Spinal cord (tissue), 10 donors: ENCODE data around the gene RASL11A. TPM values are rescaled to one million over a fixed set of nuclear protein-coding genes. Genes with fewer than 3 reads are reported as not detected.
"Not testable (repeated sequence)": the region's sequence is repeated elsewhere in the genome, so short reads cannot be mapped to it uniquely, and the experiment has no call there.

ENCODE experiments used
- DNase-seq, 6 donors: peaks; one replicate each; pipeline versions ENCODE4 v3.0.0 to v3.0.0-alpha.2; 2013 to 2015; ENCODE audit warnings: low spot score in 6 of 6, low read depth in 4 of 6
- H3K27ac ChIP-seq: one replicate; pipeline ENCODE4 v1.5.1; 2013; ENCODE audit warnings: low read depth, low read length, control low read depth
- H3K27me3 ChIP-seq: one replicate; pipeline ENCODE4 v1.6.1; 2013; ENCODE audit warnings: low read length; ENCODE audit not compliant: control insufficient read depth, insufficient read depth
- H3K36me3 ChIP-seq: one replicate; pipeline ENCODE4 v1.6.1; 2013; ENCODE audit warnings: low read length; ENCODE audit not compliant: control insufficient read depth, insufficient read depth
- H3K4me1 ChIP-seq: one replicate; pipeline ENCODE4 v1.6.1; 2013; ENCODE audit warnings: low read length; ENCODE audit not compliant: control insufficient read depth, insufficient read depth
- H3K4me3 ChIP-seq: one replicate; pipeline ENCODE4 v1.5.1; 2013; ENCODE audit warnings: low read depth, low read length, control low read depth
- H3K9me3 ChIP-seq: one replicate; pipeline ENCODE4 v1.6.1; 2013; ENCODE audit warnings: low read length; ENCODE audit not compliant: control insufficient read depth, insufficient read depth
- WGBS: methylation state at CpG from one replicate; pipeline ENCODE4 v1.1.5; 2013; ENCODE audit warnings: missing lambda C conversion rate; ENCODE audit not compliant: insufficient coverage; 5-methylcytosine and 5-hydroxymethylcytosine counted together
- polyA plus RNA-seq, 2 donors: library from polyadenylated mRNA; unstranded; fragments of 120-200 nt; gene quantifications; one replicate each; pipeline ENCODE4 v1.2.1, GENCODE V29; 2013; ENCODE audit not compliant: insufficient read length in 2 of 2
- total RNA-seq, 2 donors: library from RNA; depleted of rRNA in 1 of 2; stranded (reverse); fragments of 120-200 nt in 1 of 2; fragments of >200 nt in 1 of 2; gene quantifications; one replicate each; pipeline versions ENCODE4 v1.2.3 to v1.2.4, GENCODE V29; 2013 to 2014
- donor health status: healthy.

Gene RASL11A
- total and polyA plus RNA-seq, 4 donors = 6.4 to 13.6 (median 7.3) TPM

DNA sequence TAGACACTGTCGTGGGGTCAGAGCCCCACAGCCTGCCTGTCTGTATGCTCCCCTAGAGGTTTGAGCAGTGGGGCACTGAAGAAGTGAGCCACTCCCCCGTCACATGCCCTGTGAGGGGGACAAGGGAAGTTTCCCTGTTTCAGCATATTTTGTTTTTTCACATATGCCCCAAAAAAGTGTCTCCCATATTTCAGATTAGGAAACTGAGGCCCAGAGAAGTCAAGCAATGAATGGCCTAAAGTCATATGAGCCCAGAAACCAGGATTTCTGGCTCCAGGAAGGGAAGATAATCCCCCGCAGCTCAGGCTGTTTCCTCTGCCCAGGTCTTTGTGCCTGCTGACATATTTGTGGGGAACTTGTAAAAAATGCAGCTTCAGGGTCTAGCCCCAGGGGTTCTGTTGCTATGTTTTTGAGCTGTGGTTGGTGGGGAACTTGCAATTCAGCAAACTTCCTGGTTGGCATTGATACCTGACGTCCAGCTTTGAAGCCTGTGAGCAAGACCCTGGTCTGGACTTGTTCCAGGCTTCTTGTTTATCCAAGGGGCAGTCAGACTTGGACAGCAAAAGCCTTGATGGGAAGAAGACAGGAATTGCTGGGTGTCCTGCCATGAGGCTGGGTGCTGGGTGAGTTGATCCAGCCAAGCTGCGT is 9.5 kb downstream of the RASL11A start:
- no peaks in the 10 kb centered on the region for H3K27me3 ChIP-seq
- DNase-seq = peak in 1 of 6 donors; percentile 58
- peaks cover 14% of the 10 kb centered on the region for H3K4me1 ChIP-seq
- no peaks in the 10 kb centered on the region for H3K36me3 ChIP-seq
- WGBS = 42% methylated on average over 3 of the region's 5 CpGs
- no peaks in the 10 kb centered on the region for H3K9me3 ChIP-seq
- H3K4me3 ChIP-seq = no peak overlapping the region
- H3K27ac ChIP-seq = no peak overlapping the region

DNA sequence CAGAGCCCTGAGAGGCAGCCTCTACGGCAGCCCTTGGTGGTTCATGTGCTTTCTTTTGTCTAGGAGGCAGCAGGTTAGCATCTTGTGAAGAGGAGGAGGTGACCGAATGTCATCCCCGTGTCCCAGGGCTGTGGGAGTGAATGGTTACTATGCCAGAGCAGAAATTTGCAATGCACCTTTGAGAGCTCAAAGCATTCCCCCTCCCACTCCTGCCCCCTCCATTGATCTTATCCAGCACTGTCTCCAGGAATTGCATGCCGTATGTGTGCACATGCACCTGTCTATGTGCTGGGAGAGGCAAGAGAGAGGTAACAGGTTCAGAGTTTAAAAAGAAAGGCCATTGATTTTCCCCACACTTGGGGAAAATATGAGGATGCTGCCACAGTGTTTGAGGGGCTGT is 10.2 kb downstream of the RASL11A start:
- Histone ChIP-seq H3K4me1 (peaks cover 18% of the 10 kb centered on the region), H3K36me3 (no peaks in the 10 kb centered on the region), H3K9me3 (no peaks in the 10 kb centered on the region), H3K4me3 (no peak overlapping the region), H3K27ac (no peak overlapping the region), H3K27me3 (no peaks in the 10 kb centered on the region)
- 100% methylated on average over 1 of the region's 4 CpGs for WGBS
- no peak for DNase-seq

DNA sequence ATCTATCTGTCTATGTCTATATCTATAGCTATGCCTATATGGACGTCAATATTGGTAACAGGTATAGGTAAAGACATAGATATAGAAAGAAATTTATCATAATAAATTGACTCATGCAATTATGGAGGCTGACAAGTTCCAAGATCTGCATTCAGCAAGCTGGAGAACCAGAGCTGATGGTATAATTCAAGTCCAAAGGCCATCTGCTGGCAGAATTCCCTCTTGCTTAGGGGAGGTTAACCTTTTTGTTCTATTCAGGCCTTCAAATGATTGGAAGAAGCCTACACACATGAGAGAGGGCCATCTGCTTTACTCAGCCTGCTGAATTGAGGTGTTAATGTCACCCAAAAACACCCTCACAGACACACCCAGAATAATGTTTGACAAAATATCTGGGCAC is 10.8 kb downstream of the RASL11A start:
- no peak overlapping the region for H3K27ac ChIP-seq
- DNase-seq = no peak
- peaks cover 18% of the 10 kb centered on the region for H3K4me1 ChIP-seq
- no peak overlapping the region for H3K4me3 ChIP-seq
- WGBS = no CpG with 5 or more reads among the region's 1 CpG
- no peaks in the 10 kb centered on the region for H3K36me3 ChIP-seq
- H3K9me3 ChIP-seq = no peaks in the 10 kb centered on the region
- H3K27me3 ChIP-seq = no peaks in the 10 kb centered on the region

DNA sequence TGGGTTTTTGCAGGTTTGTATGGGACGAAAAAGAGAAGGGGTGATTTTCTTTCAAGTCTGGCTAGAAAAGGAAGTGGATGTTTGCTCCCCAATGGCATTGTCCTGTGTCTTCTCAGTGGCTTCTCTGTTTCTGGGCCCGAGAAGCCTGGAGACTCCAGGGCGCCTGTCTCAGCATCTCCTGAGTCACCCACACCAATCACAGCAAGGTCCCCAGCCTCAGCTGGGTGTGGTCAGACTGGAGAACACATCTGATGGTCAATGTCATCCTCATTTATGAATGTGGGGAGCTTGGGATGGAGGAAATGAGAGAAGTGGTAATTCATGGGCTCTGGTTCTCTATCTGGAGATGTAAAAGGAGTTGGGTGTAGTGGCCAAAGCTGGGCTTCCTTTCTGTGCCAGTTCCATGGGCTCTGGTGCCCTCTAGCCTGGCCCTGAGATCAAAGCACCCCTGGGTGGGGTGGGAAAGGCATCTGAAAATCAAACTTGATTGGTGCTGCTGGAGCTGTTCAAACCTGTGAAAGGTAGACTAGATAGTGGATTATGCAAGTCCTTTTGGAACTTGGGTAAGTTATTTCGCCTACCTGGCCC is 13.4 kb downstream of the RASL11A start:
- DNase-seq = no peak
- 78% methylated on average over 3 of the region's 4 CpGs for WGBS
- H3K27ac ChIP-seq = no peak overlapping the region

DNA sequence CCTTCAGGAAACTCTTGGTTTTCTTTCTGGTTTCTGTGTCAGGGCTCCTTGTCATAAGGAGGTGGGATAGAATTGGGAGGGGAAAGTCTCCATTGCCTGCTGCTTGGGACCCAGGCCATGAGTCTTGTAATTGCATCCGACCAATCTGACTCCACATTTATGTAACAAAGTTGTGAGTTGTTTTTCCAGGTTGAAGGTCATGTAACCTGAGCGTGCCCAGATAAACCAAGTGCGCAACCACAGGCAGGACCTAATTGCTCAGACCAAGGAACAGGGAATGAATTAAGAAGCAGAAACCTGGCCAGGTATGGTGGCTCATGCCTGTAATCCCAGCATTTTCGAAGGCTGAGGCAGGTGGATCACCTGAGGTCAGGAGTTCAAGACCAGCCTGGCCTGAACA is 17.8 kb downstream of the RASL11A start:
- Histone ChIP-seq H3K27me3 (no peaks in the 10 kb centered on the region), H3K27ac (no peak overlapping the region), H3K36me3 (no peaks in the 10 kb centered on the region), H3K4me1 (peaks cover 12% of the 10 kb centered on the region), H3K4me3 (no peak overlapping the region), H3K9me3 (no peaks in the 10 kb centered on the region)
- WGBS = 100% methylated on average over 3 of the region's 4 CpGs
- DNase-seq = no peak

More for the DNA sequence above, 13.4 kb downstream of the RASL11A start:
- H3K9me3 ChIP-seq = no peaks in the 10 kb centered on the region
- no peaks in the 10 kb centered on the region for H3K27me3 ChIP-seq
- H3K4me3 ChIP-seq = no peak overlapping the region
- no peaks in the 10 kb centered on the region for H3K36me3 ChIP-seq
- H3K4me1 ChIP-seq = peaks cover 18% of the 10 kb centered on the region

DNA sequence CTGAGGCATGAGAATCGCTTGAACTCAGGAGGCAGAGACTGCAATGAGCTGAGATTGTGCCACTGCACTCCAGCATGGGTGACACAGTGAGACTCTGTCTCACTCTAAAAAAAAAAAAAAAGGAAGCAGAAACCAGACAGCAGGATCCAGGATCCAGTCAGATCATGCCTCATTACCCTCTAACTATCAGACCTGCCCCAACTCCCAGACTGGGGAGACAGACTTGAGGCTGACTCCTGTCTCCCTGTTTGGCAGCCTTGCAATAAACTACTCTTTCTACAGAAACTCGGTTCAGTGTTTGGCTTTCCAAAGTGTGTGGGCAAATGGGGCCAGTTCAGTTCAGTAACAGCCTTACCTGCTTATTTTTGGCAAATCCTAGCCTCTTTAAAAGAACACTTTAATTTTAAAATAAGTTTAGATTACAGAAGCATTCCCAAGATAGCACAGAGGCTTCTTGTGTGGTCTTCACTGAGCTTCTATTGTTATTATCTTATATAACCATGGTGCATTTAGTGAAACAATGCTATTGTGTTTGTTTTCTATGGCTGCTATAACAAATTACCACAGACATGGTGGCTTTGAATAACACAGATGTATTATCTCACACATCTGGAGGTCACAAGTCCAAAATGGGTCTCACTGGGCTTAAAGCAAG is 18.5 kb downstream of the RASL11A start:
- peak in 2 of 6 donors; percentile 22 to 57 for DNase-seq
- Histone ChIP-seq H3K4me3 (no peak overlapping the region), H3K27me3 (no peaks in the 10 kb centered on the region), H3K9me3 (no peaks in the 10 kb centered on the region), H3K27ac (no peak overlapping the region), H3K36me3 (no peaks in the 10 kb centered on the region), H3K4me1 (peaks cover 12% of the 10 kb centered on the region)
- WGBS = 75% methylated on average over 1 of the region's 2 CpGs

DNA sequence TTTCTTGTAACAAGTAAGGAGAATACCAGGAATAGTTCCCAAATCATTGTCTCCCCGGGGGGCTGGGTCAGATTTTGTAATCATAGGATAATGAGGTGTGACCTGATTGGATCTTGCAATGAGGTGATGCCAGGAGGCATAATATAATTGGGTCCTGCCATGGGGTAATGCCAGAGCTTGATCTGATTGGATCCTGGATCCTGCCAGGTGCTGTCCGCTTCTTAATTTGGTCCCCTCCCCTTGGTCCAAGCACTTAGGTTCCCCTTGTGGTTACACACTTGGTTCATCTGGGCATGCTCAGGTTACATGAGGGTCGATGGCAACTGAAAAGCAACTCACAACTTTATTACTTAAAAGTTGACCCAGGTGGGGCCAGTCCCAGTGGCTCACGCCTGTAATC is 20.1 kb downstream of the RASL11A start:
- 87% methylated on average over 4 of the region's 4 CpGs for WGBS
- peaks cover 9% of the 10 kb centered on the region for H3K4me1 ChIP-seq
- no peaks in the 10 kb centered on the region for H3K27me3 ChIP-seq
- no peak overlapping the region for H3K27ac ChIP-seq
- no peak for DNase-seq
- no peaks in the 10 kb centered on the region for H3K36me3 ChIP-seq
- no peaks in the 10 kb centered on the region for H3K9me3 ChIP-seq
- no peak overlapping the region for H3K4me3 ChIP-seq

DNA sequence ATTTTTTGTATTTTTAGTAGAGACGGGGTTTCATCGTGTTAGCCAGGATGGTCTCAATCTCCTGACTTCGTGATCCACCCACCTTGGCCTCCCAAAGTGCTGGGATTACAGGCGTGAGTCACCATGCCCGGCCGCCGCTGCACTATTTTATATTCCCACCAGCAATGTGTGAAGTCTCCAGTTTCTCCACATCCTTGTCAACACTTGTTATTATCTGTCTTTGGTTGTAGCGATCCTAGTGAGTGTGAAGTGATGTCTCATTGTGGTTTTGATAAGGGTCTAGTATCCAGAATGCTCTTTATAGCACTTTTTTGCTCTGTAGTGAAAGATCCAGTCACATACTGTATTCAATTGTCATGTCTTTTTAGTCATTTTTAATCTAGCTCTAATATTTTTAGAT is 21.3 kb downstream of the RASL11A start:
- not testable (repeated sequence) for H3K36me3 ChIP-seq, DNase-seq, H3K4me3 ChIP-seq, H3K27ac ChIP-seq, H3K9me3 ChIP-seq, H3K27me3 ChIP-seq
- WGBS = 100% methylated on average over 3 of the region's 8 CpGs
- peaks cover 10% of the 10 kb centered on the region for H3K4me1 ChIP-seq

DNA sequence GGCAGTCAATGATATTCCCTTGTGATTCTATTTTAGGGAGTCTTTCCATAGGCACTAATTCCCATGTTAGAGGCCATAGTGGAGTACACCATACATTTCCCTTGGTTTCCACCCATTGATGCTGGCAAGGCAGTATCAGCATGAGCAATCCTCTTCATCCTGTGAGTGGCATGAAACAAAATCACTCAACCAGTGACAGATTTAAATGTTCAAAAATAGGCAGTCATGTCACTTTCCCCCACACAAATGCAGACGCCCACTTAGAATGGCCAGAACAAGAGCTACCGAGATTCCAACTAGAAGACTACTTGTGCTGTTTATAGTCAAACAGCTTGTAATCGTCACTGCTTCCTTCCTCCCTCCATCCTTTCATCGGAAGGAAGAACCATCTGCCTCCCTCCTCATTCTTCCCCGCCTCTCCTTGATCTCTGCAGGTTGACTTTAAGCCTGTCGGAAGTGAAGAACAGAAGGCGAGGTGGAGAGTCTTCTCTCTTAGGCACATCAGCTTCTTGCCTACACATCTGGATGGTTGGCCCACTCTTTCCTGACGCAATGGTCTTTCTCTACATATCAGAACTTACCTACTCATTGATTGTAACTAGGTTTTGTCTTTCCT is 22.6 kb downstream of the RASL11A start:
- Histone ChIP-seq H3K4me1 (peaks cover 10% of the 10 kb centered on the region), H3K27ac (no peak overlapping the region), H3K27me3 (no peaks in the 10 kb centered on the region), H3K4me3 (no peak overlapping the region), H3K36me3 (no peaks in the 10 kb centered on the region), H3K9me3 (no peaks in the 10 kb centered on the region)
- 80% methylated on average over 7 of the region's 8 CpGs for WGBS
- DNase-seq = no peak
